Myocyte (in vitro differentiated cells): ENCODE measurements around the gene ANKRD40. TPM values are rescaled to one million over a fixed set of nuclear protein-coding genes. Genes with fewer than 3 reads are reported as not detected.
"Not testable (repeated sequence)": the region's sequence is repeated elsewhere in the genome, so short reads cannot be mapped to it uniquely, and the experiment has no call there.

Experiments used
- DNase-seq: peaks from one replicate; pipeline ENCODE4 v3.0.0-alpha.2; 2012; ENCODE audit warnings: low read depth
- total RNA-seq: library from RNA; depleted of rRNA; stranded (reverse); fragments of >200 nt; gene quantifications from 2 replicates; pipeline ENCODE4 v1.2.3, GENCODE V29; 2014

Gene ANKRD40
- total RNA-seq, 1 donor from 2014 or later, result 48.0 TPM

DNA sequence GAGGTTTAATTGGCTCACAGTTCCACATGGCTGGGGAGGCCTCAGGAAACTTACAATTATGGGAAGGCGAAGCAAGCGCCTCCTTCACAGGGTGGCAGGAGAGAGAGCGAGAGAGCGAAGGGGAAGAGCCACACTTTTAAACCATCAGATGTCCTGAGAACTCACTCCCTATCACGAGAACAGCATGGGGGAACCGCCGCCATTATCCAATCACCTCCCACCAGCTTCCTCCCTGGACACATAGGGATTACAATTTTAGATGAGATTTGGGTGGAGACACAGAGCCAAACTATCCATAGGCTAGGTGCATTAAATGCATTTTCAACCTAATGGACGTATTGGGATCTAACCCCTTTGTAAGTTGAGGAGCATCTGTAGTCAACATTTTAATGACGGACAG is 4.9 kb upstream of the ANKRD40 start:
- DNase-seq, result no peak

DNA sequence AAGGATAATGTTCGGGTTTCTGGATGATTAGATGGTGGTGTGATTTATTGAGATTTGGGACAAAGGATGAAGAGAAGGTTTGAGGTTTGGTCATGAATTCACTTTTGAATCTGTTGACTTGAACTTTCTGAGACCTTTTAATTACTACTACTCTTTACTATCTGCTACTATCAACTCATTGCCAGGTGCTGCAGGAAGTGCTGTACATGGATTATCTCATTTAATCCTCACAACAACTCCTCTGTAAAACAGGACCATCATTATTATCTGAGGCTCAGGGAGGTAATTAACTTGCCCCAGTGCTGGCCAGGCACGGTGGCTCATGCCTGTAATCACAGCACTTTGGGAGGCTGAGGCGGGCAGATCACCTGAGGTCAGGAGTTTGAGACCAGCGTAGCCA is 2.9 kb upstream of the ANKRD40 start:
- no peak for DNase-seq

GRCh38 chr17:50710025-50710424 is 2.3 kb upstream of the ANKRD40 start:
- DNase-seq, result no peak

- DNase-seq, result not testable (repeated sequence)
These were observed 1.3 kb upstream of the ANKRD40 start for GRCh38 chr17:50709053-50709452.

GRCh38 chr17:50708050-50709000 is 611 bp upstream of the ANKRD40 start:
- peak; percentile 60 for DNase-seq

GRCh38 chr17:50703162-50703561 is 4.6 kb downstream of the ANKRD40 start:
- DNase-seq, result no peak

- peak; percentile 40 for DNase-seq
These were observed 8.3 kb downstream of the ANKRD40 start for GRCh38 chr17:50699410-50699809.

GRCh38 chr17:50697663-50698272 is 9.9 kb downstream of the ANKRD40 start:
- no peak for DNase-seq

DNA sequence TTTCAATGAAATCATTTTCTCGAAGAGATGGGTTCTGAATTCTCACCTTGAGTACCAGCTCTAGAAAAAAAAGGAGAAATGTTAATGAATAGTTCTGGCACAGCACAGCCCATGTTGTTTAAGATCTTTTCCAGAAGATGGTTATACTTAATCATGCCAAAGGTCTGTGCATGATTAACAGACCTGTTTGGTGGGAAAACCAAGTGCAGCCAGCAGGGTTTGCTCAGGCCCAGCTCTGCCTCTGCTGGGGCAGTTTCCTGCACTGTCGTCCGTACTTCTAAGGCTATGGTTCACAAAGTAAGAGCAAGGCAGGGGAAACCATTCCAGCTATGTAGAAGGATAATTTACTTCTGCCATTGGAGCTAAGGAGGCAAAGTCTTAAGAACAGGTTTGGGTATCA is 10.7 kb downstream of the ANKRD40 start:
- no peak for DNase-seq

GRCh38 chr17:50696365-50696879 is 11.3 kb downstream of the ANKRD40 start:
- no peak for DNase-seq

DNA sequence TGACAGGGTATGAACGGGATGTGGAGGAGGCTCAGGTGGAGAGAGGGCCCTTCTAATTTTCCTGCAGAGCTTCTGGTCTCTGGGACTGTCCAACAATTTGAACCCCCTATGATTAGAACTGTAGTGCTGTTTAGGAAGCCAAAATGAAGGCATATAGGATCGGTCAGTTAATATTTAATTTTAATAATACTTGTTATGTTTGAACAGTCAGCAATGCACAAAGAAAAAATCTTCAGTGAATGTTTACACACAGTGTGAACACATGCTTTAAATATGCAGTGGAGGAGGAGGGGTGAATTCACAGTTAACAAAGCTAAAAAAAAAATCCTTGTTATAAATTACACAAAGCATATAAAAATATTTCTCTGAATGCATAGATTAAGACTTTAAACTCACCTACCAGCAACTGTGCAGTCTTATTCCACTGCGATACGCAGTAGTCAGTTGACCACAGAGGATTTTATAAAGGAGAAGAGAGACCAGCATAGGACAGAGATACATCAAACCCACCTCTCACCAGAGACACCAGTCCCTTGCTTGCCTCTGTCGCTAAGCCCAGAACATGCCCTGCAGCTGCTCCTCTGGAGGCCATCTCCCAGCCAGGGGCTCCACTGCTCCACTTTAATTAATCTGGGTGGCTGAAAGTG is 14.6 kb downstream of the ANKRD40 start:
- no peak for DNase-seq

- DNase-seq, result no peak
These were observed 15.2 kb downstream of the ANKRD40 start for GRCh38 chr17:50692448-50693035.

DNA sequence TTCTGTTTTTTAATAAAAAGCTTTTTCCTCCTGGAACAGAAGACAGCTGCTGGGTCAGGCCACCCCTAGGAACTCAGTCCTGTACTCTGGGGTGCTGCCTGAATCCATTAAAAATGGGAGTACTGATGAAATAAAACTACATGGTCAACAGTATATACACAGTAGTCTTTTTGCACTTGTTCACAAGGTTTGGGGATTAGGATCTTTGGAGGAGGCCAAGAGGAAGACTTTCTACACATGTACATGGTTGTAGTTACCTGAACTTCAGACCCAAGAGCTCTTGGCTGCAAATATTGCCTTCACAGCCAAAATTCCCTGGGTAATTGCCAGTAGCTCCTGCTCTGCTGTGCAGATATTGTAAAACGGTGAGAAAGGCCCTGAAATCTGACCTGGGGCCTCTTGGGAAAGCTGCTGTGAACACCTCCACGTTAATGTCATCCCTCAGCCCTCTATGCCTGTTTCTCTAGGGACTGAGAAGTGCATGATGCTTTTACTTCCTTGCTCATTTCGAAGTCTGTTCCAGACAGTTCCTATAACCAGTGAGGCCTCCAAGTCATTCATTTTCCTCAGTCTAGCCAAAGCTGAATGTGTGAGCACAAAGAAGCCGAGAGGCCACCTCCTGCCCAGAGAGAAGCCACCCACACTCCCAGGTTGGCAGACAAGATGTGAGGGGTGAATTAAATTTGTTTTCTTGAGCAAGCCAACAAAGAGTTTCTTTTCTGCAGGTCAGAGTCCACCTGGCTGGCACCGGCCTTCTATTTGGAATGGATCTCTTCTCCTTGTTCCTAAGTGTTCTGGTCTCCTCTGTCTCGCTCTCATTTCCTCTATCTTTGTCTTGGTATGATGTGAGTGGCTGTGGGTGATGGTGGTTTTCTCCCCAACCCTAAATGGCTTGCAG is 15.9 kb downstream of the ANKRD40 start:
- no peak for DNase-seq

DNA sequence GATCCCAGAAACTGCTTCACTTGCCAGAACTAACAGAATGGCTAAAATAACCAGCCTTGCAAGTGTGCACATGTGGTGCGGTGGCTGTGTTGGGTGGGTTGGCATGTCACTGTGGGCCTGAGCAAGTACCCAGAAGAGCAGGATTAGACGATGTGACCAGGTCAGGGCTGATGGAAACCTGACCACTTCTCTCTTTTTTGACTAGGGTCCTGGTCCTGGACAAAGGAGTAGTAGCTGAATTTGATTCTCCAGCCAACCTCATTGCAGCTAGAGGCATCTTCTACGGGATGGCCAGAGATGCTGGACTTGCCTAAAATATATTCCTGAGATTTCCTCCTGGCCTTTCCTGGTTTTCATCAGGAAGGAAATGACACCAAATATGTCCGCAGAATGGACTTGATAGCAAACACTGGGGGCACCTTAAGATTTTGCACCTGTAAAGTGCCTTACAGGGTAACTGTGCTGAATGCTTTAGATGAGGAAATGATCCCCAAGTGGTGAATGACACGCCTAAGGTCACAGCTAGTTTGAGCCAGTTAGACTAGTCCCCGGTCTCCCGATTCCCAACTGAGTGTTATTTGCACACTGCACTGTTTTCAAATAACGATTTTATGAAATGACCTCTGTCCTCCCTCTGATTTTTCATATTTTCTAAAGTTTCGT is 16.7 kb downstream of the ANKRD40 start:
- no peak for DNase-seq

DNA sequence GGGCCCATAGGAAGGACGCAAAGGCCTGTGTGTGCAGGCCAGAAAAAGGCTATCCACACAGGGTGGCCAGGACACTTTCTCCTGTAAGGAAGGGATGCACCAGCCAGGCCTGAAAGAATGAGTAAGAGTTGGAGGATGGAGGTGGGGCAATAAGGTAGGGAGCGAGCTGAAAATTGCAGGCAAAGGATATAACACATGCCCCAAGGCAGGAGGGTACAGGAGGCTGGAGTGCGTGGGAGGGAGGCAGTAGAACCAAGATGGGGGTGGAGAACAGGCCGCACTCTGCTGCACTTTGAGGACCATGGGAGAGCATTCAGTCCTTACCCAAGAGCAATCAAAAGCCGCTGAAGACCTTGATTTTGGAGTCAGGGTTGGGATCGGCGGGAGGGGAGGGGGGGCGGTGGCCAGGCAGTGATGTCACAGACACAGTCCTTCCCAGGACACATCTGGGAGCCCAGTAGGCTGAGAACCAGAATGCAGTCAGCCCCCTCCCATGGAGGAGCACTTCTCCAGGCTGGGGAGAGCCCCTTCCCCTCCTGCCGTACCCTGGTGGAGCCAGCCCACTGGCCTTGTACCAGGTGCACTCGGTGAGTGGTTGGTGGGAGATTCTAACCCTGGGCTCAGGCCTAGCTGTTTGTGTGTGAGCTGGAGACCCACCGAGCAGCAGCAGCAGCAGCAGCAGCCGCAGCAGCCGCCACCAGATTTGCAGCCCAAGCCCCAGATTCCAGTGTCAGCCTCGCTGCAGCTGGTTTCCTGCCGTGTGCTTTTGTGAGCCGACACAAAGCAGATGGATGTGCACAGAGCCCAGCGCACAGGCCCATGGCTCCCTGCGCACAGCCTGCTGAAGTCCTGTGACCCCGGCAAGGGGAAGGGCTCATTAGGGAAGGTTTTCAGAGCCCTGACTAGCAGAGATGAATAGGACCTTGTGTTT is 17.5 kb downstream of the ANKRD40 start:
- DNase-seq, result no peak

DNA sequence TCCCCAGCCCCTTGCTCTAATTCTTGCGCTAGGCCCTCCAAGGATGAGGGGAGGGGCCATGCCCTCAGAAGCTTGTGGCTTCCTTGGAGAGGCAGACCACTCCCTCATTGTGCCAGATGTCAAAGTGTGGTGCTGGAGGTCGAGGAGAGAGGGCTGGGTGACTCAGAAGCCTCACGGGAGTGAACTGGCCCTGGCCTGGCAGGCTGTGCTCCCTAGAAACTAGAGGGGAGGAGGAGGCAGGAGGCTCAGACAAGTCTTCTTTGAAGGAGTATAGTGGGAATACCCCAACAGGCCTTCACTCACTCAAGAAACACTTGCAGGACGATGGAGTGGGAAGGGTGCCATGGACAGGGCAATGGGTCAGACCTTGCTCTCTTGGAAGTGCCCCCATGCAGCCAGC is 18.5 kb downstream of the ANKRD40 start:
- peak; percentile 76 for DNase-seq

- DNase-seq, result no peak
These were observed 19.5 kb downstream of the ANKRD40 start for GRCh38 chr17:50688245-50688644.

DNA sequence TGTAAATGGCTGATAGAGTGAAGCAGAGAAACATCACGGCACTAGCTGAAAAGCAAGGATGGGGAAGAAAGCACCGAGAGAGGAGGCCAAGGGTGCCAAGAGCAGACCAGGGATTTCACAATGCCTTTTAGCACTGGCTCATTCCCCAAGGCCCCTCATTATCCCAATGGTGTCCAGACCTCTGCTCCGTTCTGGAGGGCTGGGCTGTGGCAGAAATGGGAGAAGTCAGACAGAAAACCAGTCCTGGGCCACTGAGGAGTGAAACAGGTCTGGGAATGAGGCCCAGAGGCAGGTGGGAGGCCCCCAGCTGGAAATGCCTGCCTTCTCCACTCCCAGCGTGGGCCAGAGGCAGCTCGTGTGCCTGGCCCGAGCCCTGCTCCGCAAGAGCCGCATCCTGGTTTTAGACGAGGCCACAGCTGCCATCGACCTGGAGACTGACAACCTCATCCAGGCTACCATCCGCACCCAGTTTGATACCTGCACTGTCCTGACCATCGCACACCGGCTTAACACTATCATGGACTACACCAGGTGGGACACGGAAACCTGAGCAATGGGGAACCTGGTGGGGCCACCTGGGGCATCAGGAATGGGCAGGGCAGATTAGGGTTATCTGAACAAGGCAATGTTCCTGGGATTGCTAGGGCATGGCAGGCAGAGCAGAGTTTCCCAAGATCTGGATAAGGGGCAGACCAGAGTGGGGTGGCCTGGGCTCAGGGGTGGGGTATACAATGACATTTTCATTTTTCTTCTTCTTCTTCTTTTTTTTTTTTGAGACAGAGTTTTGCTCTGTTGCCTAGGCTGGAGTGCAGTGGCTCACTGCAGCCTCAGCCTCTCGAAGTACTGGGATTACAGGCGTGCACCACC is 20.3 kb downstream of the ANKRD40 start:
- no peak for DNase-seq
